Measurements from ENCODE around the gene ZDHHC13.

GRCh38 chr11:19208959-19209546, 92.1 kb downstream of the ZDHHC13 start:
- TF ChIP-seq POLR2A (IDR thresholded peaks at IDR 0.05) = no peak
- TF ChIP-seq CTCF (IDR thresholded peaks at IDR 0.05) = no peak

All from esophagus squamous epithelium (tissue), 4 donors.